HCT116 (cell line): Measurements from ENCODE around the gene NLGN2. TPM values are rescaled to one million over a fixed set of nuclear protein-coding genes. Genes with fewer than 3 reads are reported as not detected.

ENCODE experiments used
- ATAC-seq: fragments of 200-7000 bp; cut with Tn5 transposase; 2 replicates; pipeline ENCODE4 v1.9.1; 2020; ENCODE audit warnings: mild to moderate bottlenecking, moderate library complexity
- BruUV-seq: library from RNA; stranded (reverse); fragments of 400-500 nt; replicated peaks from 2 replicates; lab custom pipeline; 2021; lab: Mats Ljungman, UMichigan
- CTCF ChIA-PET: fragments of 300-600 bp; sonication (Branson Sonifier 250); formaldehyde crosslinking; loops from one replicate; lab custom pipeline; 2021; ENCODE audit warnings: antibody characterized with exemption; lab: Charles Lee
- POLR2A ChIA-PET: fragments of 300-600, 350-600 bp; sonication (Branson Sonifier 250); formaldehyde crosslinking; loops from one replicate; lab custom pipeline; 2021; ENCODE audit warnings: antibody characterized with exemption; lab: Charles Lee
- RAD21 ChIA-PET, 2 experiments: fragments of 300-600 bp; sonication (Branson Sonifier 250); formaldehyde crosslinking; loops; one replicate each; lab custom pipeline; 2023; ENCODE audit warnings: low total read pairs in 2 of 2; ENCODE audit not compliant: uncharacterized antibody in 2 of 2, unreplicated experiment in 2 of 2, low non-redundant PET in 1 of 2; lab: Charles Lee
- DNase-seq: peaks from one replicate; pipeline ENCODE4 v3.0.0-alpha.2; 2010; ENCODE audit warnings: low read depth, low spot score
- H2AFZ ChIP-seq: fragments of 200-600 bp; shearing (Covaris generic), sonication (generic); 2 replicates; pipeline ENCODE4 v1.6.1; 2017; ENCODE audit warnings: low read depth, mixed run types, mixed read lengths, antibody characterized with exemption, low read length; ENCODE audit not compliant: poor library complexity, severe bottlenecking
- H3K27ac ChIP-seq: 2 replicates; pipeline ENCODE4 v1.5.1; 2012; ENCODE audit warnings: low read depth, low read length
- H3K27me3 ChIP-seq: fragments of 200-600 bp; sonication (generic); 2 replicates; pipeline ENCODE4 v1.6.1; 2016; ENCODE audit warnings: mixed run types, low read length, mixed read lengths; ENCODE audit not compliant: insufficient read depth
- H3K36me3 ChIP-seq, 2 experiments: fragments of 200-500 bp in 1 of 2; fragments of 200-600 bp in 1 of 2; sonication (Bioruptor generic) in 1 of 2; sonication (generic) in 1 of 2; 2 replicates each; pipeline versions ENCODE4 v1.5.1 to v1.6.1; 2014 to 2016; ENCODE audit warnings: low read length in 2 of 2, inconsistent platforms in 1 of 2, mixed read lengths in 1 of 2, mixed run types in 1 of 2; ENCODE audit not compliant: insufficient read depth in 2 of 2, control insufficient read depth in 1 of 2
- H3K4me1 ChIP-seq, 2 experiments: fragments of 200-600 bp in 1 of 2; sonication (generic) in 1 of 2; 2 replicates each; pipeline versions ENCODE4 v1.5.1 to v1.6.1; 2012 to 2017; ENCODE audit warnings: low read length in 2 of 2, inconsistent platforms in 1 of 2, mild to moderate bottlenecking in 1 of 2, mixed read lengths in 1 of 2, mixed run types in 1 of 2, moderate library complexity in 1 of 2; ENCODE audit not compliant: insufficient read depth in 2 of 2, control insufficient read depth in 1 of 2
- H3K4me2 ChIP-seq: fragments of 200-600 bp; sonication (generic); 2 replicates; pipeline ENCODE4 v1.6.1; 2017; ENCODE audit warnings: mixed run types, low read length, mixed read lengths
- H3K4me3 ChIP-seq, 2 experiments: fragments of 200-600 bp in 1 of 2; sonication (generic) in 1 of 2; replicated peaks in 1 of 2; 2 replicates each; pipeline ENCODE4 v1.5.1; 2011 to 2016; ENCODE audit warnings: low read length in 2 of 2, control low read depth in 1 of 2, low read depth in 1 of 2, mild to moderate bottlenecking in 1 of 2, mixed read lengths in 1 of 2, mixed run types in 1 of 2
- H3K79me2 ChIP-seq: fragments of 200-600 bp; sonication (generic); 2 replicates; pipeline ENCODE4 v1.6.1; 2017; ENCODE audit warnings: mild to moderate bottlenecking, mixed run types, low read length, moderate library complexity, mixed read lengths; ENCODE audit not compliant: insufficient read depth
- H3K9ac ChIP-seq: fragments of 200-600 bp; sonication (generic); 2 replicates; pipeline ENCODE4 v1.6.1; 2016; ENCODE audit warnings: low read length, mixed read lengths
- H3K9me2 ChIP-seq: fragments of 200-600 bp; sonication (generic), shearing (Covaris generic); 2 replicates; pipeline ENCODE4 v1.6.1; 2017; ENCODE audit warnings: mixed run types, mild to moderate bottlenecking, moderate library complexity; ENCODE audit not compliant: insufficient read depth
- H3K9me3 ChIP-seq, 2 experiments: fragments of 200-500 bp in 1 of 2; fragments of 200-600 bp in 1 of 2; sonication (Bioruptor generic) in 1 of 2; sonication (generic) in 1 of 2; 2 replicates each; pipeline ENCODE4 v1.6.1; 2014 to 2017; ENCODE audit warnings: low read length in 2 of 2, mixed read lengths in 2 of 2, inconsistent platforms in 1 of 2, low read depth in 1 of 2, mild to moderate bottlenecking in 1 of 2, mixed run types in 1 of 2, moderate library complexity in 1 of 2; ENCODE audit not compliant: control insufficient read depth in 1 of 2, insufficient read depth in 1 of 2
- H4K20me1 ChIP-seq: fragments of 200-600 bp; sonication (generic), shearing (Covaris generic); 2 replicates; pipeline ENCODE4 v1.6.1; 2017; ENCODE audit warnings: mixed run types, mild to moderate bottlenecking, moderate library complexity; ENCODE audit not compliant: insufficient read depth
- CBX3 ChIP-seq: IDR thresholded peaks from 2 replicates; pipeline ENCODE4 v1.6.1; 2012; ENCODE audit warnings: low read depth
- EGR1 ChIP-seq: IDR thresholded peaks from 2 replicates; pipeline ENCODE4 v1.6.1; 2012; ENCODE audit warnings: low read depth
- ELF1 ChIP-seq: IDR thresholded peaks from 2 replicates; pipeline ENCODE4 v1.6.1; 2012; ENCODE audit warnings: low read depth, borderline replicate concordance
- EZH2 ChIP-seq: fragments of 200-600 bp; sonication (generic); IDR thresholded peaks from 2 replicates; pipeline ENCODE4 v1.6.1; 2017; ENCODE audit warnings: antibody characterized with exemption, mixed run types
- EZH2phosphoT487 ChIP-seq: fragments of 200-600 bp; IDR thresholded peaks from 2 replicates; pipeline ENCODE4 v1.6.1; 2018; ENCODE audit warnings: antibody characterized with exemption, borderline replicate concordance
- FOSL1 ChIP-seq: IDR thresholded peaks from 2 replicates; pipeline ENCODE4 v1.6.1; 2012; ENCODE audit warnings: low read depth
- POLR2A ChIP-seq: IDR thresholded peaks from 2 replicates; pipeline ENCODE4 v1.7.0; 2011; ENCODE audit warnings: borderline replicate concordance; ENCODE audit not compliant: insufficient read depth, insufficient read length; ENCODE audit errors: extremely low read depth
- RAD21 ChIP-seq: IDR thresholded peaks from 2 replicates; pipeline ENCODE4 v1.6.1; 2012; ENCODE audit warnings: low read depth, mild to moderate bottlenecking
- SIN3A ChIP-seq: IDR thresholded peaks from 2 replicates; pipeline ENCODE4 v1.6.1; 2012; ENCODE audit warnings: low read depth
- SP1 ChIP-seq: IDR thresholded peaks from 2 replicates; pipeline ENCODE4 v1.6.1; 2012; ENCODE audit warnings: low read depth
- SRF ChIP-seq: IDR thresholded peaks from 2 replicates; pipeline ENCODE4 v1.6.1; 2012; ENCODE audit warnings: low read depth
- TCF7L2 ChIP-seq: IDR thresholded peaks from 2 replicates; pipeline ENCODE4 v1.7.0; 2011; ENCODE audit warnings: borderline replicate concordance, inconsistent platforms; ENCODE audit not compliant: insufficient read depth, insufficient read length; ENCODE audit errors: extremely low read depth
- ZFX ChIP-seq: fragments of 450-650 bp; IDR thresholded peaks from 2 replicates; pipeline ENCODE4 v1.6.1; 2017
- ZNF274 ChIP-seq: fragments of 200-500 bp; sonication (Bioruptor generic); IDR thresholded peaks from 2 replicates; pipeline ENCODE4 v1.6.1; 2014; ENCODE audit warnings: mild to moderate bottlenecking, low read depth, low read length, inconsistent platforms
- intact Hi-C: fragments of 100-400 bp; cut with micrococcal nuclease; formaldehyde crosslinking; loops from 2 replicates; pipeline ENCODE4 v1.10.0; 2022
- total RNA-seq: library from RNA; stranded (reverse); gene quantifications from one replicate; pipeline ENCODE4 v1.2.1, GENCODE V29; 2021; ENCODE audit not compliant: unreplicated experiment
- TF ChIP-seq, protein P1 (sequence below): IDR thresholded peaks from 2 replicates; pipeline ENCODE4 v1.6.1; 2011; ENCODE audit warnings: mild to moderate bottlenecking, low read length, moderate library complexity; ENCODE audit not compliant: insufficient replicate concordance; ENCODE audit errors: extremely low read depth
- TF ChIP-seq, protein P2 (sequence below): IDR thresholded peaks from 2 replicates; pipeline ENCODE4 v1.6.1; 2012
- TF ChIP-seq, protein P3 (sequence below), 3 experiments: fragments of 200-600 bp in 1 of 3; sonication (generic) in 1 of 3; IDR thresholded peaks in 2 of 3; conservative IDR thresholded peaks in 1 of 3; 2 replicates each; pipeline ENCODE4 v1.5.1; 2012 to 2017; ENCODE audit warnings: low read depth in 2 of 3, low read length in 2 of 3, antibody characterized with exemption in 1 of 3, borderline replicate concordance in 1 of 3, control low read depth in 1 of 3, mild to moderate bottlenecking in 1 of 3, mixed read lengths in 1 of 3, mixed run types in 1 of 3, moderate library complexity in 1 of 3; ENCODE audit not compliant: insufficient read depth in 1 of 3
- TF ChIP-seq, protein P4 (sequence below): IDR thresholded peaks from 2 replicates; pipeline ENCODE4 v1.6.1; 2012; ENCODE audit warnings: low read depth

Gene NLGN2
- total RNA-seq, 1 experiment from 2014 or later: 60.5 TPM

DNA sequence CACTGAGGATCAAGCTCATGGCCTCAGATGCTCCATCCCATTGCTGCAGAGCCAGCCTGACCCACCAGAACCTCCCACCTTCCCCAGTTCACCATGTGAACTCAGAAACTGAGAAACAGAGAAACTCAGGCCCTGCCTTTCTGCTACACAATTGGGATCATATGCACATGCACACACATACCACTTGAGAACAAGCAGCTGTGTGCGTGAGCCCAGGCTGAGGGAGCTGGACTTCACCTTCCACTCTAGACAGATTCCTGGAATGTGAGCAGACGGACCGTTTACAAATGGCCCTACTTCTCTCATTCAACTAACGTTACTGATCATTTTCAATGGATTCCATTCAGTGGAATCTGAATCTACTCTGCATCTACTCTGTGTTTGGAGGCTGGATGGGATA is 16.0 kb downstream of the NLGN2 start (continued):
- TF ChIP-seq, protein P1, sequence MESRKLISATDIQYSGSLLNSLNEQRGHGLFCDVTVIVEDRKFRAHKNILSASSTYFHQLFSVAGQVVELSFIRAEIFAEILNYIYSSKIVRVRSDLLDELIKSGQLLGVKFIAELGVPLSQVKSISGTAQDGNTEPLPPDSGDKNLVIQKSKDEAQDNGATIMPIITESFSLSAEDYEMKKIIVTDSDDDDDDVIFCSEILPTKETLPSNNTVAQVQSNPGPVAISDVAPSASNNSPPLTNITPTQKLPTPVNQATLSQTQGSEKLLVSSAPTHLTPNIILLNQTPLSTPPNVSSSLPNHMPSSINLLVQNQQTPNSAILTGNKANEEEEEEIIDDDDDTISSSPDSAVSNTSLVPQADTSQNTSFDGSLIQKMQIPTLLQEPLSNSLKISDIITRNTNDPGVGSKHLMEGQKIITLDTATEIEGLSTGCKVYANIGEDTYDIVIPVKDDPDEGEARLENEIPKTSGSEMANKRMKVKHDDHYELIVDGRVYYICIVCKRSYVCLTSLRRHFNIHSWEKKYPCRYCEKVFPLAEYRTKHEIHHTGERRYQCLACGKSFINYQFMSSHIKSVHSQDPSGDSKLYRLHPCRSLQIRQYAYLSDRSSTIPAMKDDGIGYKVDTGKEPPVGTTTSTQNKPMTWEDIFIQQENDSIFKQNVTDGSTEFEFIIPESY: no peak
- TF ChIP-seq TCF7L2 (no peak), RAD21 (no peak), FOSL1 (no peak), EZH2phosphoT487 (no peak), SRF (no peak), ZFX (no peak), ELF1 (no peak)

DNA sequence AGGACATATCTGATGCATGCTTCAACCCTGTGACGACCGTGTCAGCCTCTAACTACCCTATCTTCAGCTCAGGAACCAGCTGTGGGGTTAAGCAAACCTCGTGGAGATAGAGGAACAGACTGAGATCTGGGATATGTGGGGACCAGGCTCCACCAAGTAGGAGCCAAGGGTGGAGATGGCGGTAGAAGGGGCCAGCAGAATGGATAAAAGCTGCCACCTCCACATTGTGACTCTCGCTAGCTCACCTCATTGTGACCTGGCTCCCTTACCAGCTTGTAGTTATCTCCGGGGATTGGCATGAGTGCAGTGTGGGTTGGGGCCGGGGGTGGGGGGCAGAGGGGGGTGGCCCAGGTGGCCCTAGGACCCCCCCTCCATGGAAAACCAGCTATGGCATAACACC is 17.7 kb downstream of the NLGN2 start, which contains the start of gene SPEM2:
Gene SPEM2 (plus strand): TSS at position 301 of the 400 bp plus-strand sequence. CDS start 73 bp downstream, at position 374.
- no TSS peak for BruUV-seq
- Histone ChIP-seq H3K4me3 (no peak within 1 kb of the TSS), H2AFZ (no peak within 1 kb of the TSS), H3K4me2 (no peak within 1 kb of the TSS), H3K9me3 (no peaks in the 10 kb centered on the region), H3K9me2 (no peaks in the 10 kb centered on the region), H3K27me3 (no peaks in the 10 kb centered on the region), H4K20me1 (no peaks in the 10 kb centered on the region), H3K36me3 (no peaks in the 10 kb centered on the region), H3K4me1 (no peaks in the 10 kb centered on the region), H3K27ac (no peak within 1 kb of the TSS), H3K9ac (no peak within 1 kb of the TSS), H3K79me2 (no peaks in the 10 kb centered on the region)
- intact Hi-C loops: no loop called here
- no peak for DNase-seq
- RAD21 ChIA-PET: no interaction called here
- POLR2A ChIA-PET: interaction anchor here (1.0 kb wide), 1 partner anchor 11 kb away, joined by 4 read pairs; no protein-coding TSS in a partner anchor
- CTCF ChIA-PET: no interaction called here
- ATAC-seq: no peak
- TF ChIP-seq, protein P2, sequence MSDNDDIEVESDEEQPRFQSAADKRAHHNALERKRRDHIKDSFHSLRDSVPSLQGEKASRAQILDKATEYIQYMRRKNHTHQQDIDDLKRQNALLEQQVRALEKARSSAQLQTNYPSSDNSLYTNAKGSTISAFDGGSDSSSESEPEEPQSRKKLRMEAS: no peak
- TF ChIP-seq CBX3 (no peak), EZH2phosphoT487 (no peak), SIN3A (no peak), ZNF274 (no peak), EZH2 (no peak), EGR1 (no peak), ZFX (no peak), FOSL1 (no peak), TCF7L2 (no peak), RAD21 (no peak), ELF1 (no peak), POLR2A (no peak), SP1 (no peak)
- TF ChIP-seq, protein P3, sequence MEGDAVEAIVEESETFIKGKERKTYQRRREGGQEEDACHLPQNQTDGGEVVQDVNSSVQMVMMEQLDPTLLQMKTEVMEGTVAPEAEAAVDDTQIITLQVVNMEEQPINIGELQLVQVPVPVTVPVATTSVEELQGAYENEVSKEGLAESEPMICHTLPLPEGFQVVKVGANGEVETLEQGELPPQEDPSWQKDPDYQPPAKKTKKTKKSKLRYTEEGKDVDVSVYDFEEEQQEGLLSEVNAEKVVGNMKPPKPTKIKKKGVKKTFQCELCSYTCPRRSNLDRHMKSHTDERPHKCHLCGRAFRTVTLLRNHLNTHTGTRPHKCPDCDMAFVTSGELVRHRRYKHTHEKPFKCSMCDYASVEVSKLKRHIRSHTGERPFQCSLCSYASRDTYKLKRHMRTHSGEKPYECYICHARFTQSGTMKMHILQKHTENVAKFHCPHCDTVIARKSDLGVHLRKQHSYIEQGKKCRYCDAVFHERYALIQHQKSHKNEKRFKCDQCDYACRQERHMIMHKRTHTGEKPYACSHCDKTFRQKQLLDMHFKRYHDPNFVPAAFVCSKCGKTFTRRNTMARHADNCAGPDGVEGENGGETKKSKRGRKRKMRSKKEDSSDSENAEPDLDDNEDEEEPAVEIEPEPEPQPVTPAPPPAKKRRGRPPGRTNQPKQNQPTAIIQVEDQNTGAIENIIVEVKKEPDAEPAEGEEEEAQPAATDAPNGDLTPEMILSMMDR (IDR thresholded peaks at IDR 0.05 in 2 of 3, conservative IDR thresholded peaks at IDR 0.05 in 1 of 3; ENCODE audit: borderline replicate concordance in 1 of 3, insufficient read depth in 1 of 3, low read depth in 2 of 3, low read length in 2 of 3): no peak
- TF ChIP-seq, protein P4, sequence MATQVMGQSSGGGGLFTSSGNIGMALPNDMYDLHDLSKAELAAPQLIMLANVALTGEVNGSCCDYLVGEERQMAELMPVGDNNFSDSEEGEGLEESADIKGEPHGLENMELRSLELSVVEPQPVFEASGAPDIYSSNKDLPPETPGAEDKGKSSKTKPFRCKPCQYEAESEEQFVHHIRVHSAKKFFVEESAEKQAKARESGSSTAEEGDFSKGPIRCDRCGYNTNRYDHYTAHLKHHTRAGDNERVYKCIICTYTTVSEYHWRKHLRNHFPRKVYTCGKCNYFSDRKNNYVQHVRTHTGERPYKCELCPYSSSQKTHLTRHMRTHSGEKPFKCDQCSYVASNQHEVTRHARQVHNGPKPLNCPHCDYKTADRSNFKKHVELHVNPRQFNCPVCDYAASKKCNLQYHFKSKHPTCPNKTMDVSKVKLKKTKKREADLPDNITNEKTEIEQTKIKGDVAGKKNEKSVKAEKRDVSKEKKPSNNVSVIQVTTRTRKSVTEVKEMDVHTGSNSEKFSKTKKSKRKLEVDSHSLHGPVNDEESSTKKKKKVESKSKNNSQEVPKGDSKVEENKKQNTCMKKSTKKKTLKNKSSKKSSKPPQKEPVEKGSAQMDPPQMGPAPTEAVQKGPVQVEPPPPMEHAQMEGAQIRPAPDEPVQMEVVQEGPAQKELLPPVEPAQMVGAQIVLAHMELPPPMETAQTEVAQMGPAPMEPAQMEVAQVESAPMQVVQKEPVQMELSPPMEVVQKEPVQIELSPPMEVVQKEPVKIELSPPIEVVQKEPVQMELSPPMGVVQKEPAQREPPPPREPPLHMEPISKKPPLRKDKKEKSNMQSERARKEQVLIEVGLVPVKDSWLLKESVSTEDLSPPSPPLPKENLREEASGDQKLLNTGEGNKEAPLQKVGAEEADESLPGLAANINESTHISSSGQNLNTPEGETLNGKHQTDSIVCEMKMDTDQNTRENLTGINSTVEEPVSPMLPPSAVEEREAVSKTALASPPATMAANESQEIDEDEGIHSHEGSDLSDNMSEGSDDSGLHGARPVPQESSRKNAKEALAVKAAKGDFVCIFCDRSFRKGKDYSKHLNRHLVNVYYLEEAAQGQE: no peak
